GM19043 (cell line): Measurements from ENCODE around the gene FAM107B.
"Not testable (repeated sequence)": the region's sequence is repeated elsewhere in the genome, so short reads cannot be mapped to it uniquely, and the experiment has no call there.

ENCODE experiments used
- ATAC-seq: cut with Tn5 transposase; IDR thresholded peaks from one replicate; pipeline ENCODE4 v1.9.1; 2021; ENCODE audit warnings: low read depth; ENCODE audit not compliant: unreplicated experiment

Gene FAM107B

DNA sequence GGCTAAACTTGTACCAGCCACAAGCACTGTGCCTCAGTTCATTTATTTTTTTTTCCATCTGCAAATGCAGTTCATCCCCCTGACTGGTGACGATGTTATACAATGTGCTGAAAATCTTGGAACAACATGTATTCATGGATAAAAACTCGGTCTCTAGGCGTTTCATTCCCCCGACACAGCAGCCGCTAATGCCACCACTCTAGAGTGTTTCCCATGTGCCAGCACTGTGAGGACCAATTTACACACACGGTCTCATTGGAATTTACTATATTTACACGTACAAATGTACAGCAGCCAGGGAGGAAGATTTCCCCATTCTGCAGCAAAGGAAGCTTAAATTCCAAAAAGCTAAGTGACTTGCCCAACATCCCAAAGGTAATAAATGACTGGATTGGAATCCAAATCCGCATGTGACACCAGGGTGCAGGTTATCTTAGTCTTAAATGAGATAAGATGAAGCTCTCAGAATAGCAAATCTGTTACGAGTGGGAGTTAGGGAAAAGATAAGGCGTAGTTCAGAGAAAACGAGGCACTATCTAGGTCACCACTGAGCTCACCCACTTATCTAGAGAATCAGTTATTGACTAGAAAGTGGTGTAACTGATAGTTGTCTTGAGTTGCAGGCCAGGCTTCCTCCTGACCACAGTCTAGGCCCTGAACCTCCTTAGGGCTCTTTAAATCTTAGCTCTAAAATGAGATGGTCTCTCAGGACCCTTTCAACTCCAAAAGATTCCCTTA, 36.7 kb downstream of the FAM107B start:
- no peak for ATAC-seq

DNA sequence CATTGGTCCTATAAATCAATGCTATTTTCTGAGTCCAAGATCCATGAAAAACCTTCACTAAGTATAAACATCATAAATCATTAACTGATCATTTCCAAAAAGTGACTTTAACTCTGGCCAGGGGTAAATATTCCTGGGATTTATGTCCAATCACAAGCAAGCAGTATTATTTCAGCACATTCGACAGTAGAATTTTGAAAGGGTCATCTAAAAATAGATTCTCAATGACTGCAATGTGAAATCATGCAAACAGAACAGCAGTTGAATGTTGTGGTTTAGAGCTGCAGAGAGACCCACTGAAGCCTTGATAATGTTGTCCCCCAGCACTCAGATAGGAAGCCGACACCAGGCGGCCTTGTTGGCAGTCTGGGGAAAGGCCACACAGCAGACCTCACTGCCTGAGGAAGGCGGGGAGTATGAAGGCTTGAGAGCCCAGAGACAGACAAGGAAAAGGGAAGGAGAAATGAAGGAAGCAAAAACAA, 38.1 kb downstream of the FAM107B start:
- ATAC-seq: no peak

DNA sequence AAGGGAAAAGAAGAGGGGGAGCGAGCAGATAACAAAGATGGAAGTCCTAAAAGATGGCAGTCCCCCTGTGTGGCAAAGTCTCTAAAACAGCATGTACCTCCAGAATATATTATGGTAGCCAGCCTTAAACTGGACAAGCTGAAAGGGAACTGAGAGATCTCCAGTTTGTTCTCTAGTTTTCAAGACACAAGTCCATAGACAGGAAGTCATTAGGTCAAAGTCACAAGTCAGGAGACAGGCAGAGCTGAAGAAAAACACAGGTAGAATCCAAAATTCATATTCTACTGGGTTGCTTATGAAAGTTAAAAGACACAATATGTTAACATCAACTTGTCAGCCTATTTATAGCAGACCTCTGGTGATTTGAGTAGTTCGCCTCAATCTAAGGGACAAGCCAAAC, 38.7 kb downstream of the FAM107B start:
- no peak for ATAC-seq

DNA sequence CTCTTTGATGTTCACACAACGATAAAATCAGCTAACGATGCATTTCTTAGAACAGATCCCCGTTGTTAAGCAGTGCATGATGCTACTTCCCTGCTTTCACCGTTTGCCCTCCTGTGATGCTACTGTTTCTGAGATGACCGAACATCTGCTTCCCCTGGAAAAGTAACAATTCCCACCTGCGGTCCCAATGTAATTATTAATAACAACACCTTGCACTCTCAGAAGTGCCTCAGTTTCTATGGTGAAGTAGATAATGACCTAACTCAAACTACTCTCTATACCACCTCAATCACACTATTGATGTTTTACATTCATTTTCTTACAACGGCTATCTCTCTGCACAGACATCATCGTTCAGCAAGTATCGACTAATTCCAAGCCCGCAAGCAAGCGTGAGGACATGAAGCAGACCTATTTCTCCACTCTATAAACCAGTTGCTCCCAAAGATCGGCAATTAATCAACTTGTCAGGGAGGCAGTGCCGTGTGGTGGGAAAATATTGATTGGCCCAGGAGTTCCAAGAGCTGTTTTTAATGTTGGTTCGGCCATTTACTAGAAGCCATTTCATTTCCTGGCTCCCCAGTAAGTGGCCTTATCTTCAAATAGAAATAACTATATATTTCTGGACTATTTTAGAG, 42.7 kb downstream of the FAM107B start:
- ATAC-seq: no peak

DNA sequence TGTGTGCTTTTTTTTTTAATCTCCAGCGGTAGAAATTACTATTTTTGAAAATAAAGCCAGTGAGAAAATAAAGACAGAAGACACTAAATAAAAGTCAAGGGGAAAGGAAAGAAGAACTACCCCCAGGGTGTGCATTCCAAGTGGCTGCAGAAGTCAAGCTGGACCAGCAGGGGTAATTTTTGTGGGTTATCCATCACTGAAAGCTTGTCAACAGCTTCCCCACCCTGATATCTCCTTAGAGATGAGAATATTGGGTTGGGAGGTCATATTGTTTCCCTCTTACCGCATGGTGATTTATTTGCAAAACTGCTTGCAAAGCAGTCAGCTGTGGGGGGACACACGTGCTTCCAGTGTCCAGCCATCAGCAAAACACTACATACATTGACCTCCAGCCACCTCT, 46.4 kb downstream of the FAM107B start:
- ATAC-seq: no peak

DNA sequence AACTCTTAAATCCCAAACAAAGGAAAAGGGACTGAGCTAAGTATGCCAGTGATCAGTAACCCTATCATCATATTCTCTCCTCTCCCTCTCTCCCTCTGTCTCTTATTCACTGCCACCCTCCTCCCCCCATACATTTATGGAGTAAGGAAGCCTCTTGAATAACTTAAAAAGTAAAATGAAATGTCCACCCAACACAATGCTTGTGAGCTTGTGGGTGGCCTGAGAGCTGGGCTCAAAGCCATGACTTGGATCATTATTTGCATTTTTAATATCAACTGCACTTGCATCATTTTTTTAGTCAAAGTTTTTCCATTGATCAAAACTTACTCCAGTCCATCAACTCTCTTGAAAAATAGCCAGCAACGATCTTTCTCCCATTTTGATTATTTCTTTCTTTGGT, 46.8 kb downstream of the FAM107B start:
- no peak for ATAC-seq

DNA sequence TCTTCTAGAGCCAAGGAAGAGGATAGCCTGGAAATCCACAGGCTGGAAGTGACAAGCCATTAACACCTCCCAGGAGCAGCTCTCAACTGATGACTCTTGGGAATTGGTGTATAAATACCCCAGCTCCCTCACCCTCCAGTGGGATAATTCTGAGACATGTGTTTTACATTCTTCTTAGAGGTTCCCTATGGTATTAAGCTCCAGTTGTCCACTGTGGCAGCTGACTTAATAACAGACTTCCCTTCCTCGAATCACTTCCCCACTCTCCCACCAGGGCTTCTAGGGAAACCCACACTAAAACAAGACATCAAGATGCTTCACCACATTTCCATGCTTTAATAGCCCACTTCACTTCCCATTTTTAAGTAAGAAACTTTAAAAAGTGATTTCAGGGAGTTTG, 47.2 kb downstream of the FAM107B start:
- no peak for ATAC-seq

DNA sequence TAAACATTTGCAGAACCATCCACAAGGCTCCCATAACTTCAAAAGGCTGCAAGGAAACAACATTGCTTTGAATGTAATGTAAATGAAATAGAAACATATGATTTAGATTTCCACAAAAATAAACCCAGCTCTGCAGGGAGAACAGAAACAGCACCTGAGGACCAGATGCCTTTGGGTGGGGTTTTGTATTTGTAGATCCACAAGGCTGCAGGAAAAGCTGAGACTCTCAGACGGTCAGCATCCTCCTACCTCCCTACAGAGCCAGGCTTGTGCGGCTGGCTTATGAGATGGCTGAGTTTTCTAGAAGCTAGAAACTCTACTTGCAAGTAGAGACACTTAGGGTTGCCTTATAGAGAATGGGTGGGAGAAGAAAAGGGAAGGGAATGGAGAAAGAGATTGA, 49.8 kb downstream of the FAM107B start:
- ATAC-seq: no peak

DNA sequence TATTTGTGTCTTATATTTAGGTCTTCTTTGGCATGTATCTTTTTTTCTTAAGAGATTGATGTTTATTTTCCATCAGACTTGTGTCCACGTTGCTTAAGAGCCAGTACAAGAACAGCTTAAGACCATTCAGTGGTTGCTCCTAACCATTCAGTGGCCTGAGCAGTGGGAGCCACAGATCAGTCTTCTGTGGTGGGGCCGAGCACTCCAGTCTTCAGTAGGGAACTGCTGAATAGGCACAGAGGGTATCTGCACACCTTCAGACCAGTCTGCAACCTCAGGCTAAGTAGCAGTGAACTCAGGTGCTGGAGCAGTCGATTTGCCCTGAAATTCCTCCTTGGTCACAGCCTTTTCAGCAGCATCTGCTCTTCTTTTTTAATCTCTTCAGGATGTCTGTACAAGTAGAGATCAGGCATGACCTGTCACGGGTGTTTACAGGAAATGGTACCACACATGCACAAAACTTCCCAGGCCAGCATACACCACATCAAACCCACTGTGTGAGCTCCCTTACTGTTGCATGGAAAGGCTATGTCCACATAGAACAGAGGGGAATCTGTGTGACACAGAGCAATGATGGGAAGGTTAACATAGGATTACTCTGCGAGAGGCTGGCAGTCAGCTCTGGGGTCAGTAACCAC, 51.5 kb downstream of the FAM107B start:
- ATAC-seq: no peak

DNA sequence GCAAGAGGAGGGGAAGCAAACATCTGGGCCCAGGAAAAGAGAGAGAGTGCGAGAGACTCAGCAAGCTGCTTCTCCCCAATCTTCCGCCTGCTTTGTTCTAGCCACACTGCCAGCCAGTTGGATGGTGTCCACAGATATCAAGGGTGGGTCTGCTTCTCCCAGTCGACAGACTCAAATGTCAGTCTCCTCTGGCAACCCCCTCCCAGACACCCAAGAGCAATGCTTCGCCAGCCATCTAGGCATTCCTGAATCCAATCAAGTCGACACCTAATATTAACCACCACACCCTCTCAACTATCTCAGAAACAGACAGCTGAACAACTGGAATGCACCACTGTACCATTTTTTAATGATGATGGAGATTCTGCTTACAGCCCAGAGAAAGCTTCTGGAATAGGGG, 57.1 kb downstream of the FAM107B start:
- no peak for ATAC-seq

DNA sequence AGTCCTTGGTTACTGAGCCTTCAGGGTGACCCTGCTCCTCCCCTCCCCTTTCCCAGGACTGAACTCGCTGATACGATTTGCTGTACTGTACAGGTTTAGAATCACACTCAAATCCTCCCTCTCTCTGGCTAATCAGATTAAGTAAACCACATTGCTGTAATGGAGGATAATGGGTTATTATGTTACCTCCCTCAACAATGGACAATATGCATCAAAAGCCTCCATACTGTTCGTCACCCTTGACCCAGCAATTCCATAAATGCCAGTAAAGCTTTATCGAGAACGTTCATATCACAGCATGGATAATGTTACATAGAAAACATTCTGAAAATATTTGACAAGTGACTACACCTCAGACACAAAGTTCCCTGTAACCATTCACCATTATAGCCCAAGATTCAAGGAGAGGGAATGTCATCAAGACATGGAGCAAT, 61.7 kb downstream of the FAM107B start:
- no peak for ATAC-seq

DNA sequence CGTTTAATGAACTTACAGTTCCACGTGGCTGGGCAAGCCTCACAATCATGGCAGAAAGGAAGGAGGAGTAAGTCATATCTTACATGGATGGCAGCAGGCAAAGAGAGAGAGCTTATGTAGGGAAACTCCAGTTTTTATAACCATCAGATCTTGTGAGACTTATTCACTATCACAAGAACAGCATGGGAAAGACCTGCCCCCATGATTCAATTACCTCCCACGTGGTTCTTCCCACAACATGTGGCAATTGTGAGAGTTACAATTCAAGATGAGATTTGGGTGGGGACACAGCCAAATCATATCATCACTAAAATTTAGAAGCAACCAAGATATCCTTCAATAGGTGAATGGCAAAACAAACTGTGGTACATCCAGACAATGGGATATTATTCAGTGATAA, 65.4 kb downstream of the FAM107B start:
- not testable (repeated sequence) for ATAC-seq

DNA sequence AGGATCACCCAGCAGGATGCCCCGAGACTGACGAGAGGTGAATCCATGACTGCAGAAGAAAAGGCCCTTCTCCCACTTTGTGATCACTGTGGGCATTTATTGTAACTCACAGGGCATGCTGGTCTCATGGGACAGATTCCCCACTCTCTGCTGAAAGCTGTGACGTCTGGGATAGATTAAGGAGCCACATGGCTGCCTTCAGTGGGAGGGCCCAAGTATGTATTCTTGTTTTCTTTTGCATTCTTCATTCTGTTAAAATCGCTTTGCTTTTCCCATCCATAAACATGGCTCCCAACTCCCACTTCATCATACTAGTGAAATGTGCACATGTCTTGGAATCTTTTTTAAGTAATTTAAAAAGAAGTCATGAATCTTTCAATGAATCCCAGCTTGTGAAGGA, 67.2 kb downstream of the FAM107B start:
- ATAC-seq: no peak

DNA sequence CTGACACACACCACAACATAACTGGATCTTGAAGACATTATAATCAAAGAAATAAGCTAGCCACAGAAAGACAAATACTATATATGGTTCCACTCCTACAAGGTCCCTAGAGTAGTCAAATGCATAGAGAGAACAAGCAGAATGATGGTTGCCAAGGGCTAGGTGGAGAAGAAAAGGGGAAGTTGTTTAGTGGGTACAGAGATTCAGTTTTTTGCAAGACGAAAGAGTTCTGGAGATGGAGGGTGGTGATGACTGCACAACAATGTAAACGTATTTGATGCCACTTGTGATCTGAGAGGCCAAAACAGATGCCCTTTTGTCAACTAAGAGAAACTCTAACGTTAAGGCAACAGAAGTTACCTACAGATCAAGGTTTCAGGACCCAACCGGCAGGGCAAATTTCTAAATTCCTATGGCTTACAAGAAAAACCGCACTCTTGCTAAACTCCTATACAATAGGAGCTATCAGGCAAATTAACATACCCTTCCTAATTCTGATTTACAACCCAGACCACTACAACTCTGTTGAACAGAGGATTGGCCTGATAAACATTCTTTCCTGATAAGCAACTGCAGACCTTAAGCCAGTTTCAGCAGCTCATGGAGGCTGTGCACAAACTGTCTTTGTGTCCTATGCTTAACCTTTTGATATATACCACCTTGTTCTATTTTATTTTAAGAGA, 69.0 kb downstream of the FAM107B start:
- ATAC-seq: no peak

DNA sequence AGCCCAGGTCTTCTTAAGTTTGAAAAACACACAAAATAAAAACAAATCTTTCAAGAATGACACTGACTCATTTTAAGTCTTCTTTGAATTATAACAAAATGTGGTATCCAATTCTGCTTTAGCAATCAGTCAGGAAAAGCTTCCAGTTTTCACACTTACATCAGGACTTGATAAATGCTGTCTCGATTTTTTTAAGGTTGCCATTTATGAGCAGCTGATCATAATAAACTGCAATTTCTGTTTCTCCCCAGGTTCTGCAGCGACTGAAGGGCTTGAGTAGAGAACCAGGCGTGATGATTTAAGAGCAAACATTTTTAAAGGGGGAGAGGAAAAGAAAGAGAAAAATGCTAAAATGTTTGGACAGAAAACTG, 71.1 kb downstream of the FAM107B start:
- no peak for ATAC-seq

DNA sequence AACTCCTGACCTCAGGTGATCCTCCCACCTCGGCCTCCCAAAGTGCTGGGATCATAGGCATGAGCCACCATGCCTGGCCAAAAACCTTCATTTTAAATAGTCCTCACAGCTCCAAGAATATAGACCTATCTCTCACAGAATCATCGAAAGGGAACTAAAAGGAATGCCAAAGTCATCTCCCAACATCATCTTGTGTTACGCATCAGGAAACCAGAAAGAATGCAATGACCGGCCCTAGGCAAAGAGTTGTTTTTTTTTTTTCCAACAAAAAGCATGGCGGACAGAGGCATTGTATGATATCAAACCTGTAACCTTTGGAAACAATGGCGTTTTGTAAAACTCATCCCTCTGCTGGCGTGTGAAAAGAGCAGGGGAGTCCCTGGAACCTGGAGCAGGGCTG, 73.2 kb downstream of the FAM107B start:
- no peak for ATAC-seq

DNA sequence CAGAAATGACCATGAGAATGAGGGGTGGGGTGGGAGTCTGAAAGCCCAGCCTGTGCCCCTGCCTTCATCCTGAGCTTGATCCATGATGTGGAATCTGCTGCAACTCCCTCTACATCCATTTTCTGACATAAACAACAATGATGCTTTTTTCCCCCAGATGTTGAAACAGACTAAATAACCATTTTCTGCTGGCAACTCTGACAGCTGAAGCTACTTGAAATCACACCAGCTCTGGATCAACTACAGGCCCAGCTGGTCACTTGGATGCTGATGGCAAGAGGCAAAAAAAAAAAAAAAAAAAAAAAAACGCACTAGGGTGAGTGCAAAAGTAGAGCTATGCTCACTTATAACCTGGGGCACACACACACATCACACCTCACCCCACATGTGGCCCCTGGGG, 74.2 kb downstream of the FAM107B start:
- no peak for ATAC-seq

DNA sequence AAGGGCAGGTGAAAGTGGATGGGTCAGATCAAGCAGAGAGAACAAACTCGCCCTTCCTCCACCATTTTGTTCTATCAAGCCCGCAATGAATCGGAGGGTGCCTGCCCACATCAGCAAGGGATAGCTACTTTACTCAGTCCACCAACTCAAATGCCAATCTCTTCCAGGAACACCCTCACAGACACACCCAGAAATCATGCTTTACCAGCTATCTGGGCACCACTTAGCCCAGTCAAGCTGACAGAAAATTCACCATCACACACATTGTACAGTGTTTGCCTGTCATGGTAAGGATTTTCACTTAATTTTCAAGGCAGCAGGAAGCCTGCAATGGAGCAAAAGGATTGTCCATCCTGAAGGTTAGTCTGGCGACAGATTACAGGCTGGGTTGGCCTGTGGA, 75.2 kb downstream of the FAM107B start:
- no peak for ATAC-seq

DNA sequence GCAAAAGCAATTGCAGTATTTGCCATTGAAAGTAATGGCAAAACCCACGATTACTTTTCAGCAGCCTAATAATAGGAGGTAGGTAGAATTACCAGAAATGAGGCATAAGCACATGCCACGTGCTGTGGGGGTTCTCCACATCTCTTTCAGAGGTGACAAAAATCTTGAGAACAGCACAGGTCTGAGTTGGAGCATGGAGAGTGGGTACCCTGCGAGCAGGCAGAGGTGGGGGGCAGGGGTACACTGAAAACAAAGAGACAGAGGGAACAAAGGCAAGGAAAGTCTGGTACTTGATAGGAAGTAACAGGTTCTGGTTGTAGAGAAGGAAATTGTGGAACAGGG, 75.9 kb downstream of the FAM107B start:
- no peak for ATAC-seq

DNA sequence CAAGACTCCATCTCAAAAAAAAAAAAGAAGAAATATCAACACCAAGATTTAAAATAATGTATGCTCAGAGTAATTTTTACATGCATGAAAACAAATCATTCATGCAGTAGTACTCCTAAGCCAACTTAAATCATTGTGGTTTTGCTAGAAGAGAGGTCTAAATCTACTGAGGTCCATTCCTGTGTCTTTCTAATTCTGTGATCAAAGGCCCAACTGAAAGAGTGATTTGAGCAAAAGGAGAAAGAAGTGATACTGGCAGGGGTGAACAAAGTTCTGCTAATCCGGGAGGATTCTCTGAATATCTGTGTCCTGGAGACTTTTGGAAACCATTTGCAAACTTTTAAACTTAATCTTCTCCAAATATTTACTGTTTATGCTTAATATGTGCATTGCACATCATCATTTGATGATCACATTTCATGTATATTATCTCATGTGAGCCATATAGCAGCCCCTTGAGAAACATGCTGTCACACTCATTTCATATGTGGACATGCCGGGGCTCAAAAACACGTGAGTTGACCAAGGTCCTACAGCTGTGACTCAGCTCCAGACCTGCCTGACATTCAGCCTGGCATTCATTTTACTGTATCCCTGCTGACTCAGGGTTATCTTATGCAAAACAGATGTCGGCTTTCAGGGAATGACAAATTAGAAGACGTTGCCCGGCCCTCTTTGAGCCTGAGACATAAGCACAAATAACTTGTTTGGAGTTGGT, 76.4 kb downstream of the FAM107B start:
- ATAC-seq: no peak

DNA sequence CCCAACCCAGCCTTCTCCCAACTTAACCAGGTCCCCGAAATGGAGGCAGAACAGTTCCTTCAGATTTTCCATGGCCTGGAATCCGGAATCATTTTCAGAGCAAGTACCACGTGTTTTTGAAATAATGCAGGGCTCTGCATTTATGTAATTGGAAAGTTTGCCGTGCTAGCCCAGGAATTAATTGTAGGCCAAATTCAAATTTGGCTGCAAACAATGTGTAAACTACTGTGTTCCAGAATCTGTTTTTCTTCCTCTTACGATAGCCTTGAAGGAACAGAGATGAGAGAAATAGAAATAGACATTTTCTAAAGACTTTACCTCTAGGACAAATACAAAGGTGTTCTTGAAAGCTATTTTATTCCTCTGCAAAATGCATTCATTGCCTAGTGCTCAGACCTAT, 77.4 kb downstream of the FAM107B start:
- ATAC-seq: no peak
